Measurements from ENCODE around the gene CABLES2.

Gene CABLES2

GRCh38 chr20:62445553-62446340 is 38.7 kb upstream of the CABLES2 start:
- Mint-ChIP-seq H3K36me3 (ENCODE audit: low read depth) (no peaks in the 10 kb centered on the region), H3K4me3 (no peak overlapping the region), H3K9me3 (no peaks in the 10 kb centered on the region), H3K27me3 (ENCODE audit: low read depth) (no peaks in the 10 kb centered on the region), H3K27ac (no peak overlapping the region), H3K4me1 (ENCODE audit: low read depth) (no peaks in the 10 kb centered on the region)

GRCh38 chr20:62444286-62444685 is 37.2 kb upstream of the CABLES2 start:
- Mint-ChIP-seq H3K27me3 (ENCODE audit: low read depth) (no peaks in the 10 kb centered on the region), H3K4me1 (ENCODE audit: low read depth) (no peaks in the 10 kb centered on the region), H3K27ac (no peak overlapping the region), H3K36me3 (ENCODE audit: low read depth) (no peaks in the 10 kb centered on the region), H3K9me3 (no peaks in the 10 kb centered on the region), H3K4me3 (no peak overlapping the region)

- H3K4me3 Mint-ChIP-seq, result no peak overlapping the region
- no peak overlapping the region for H3K27ac Mint-ChIP-seq
- no peaks in the 10 kb centered on the region for H3K4me1 Mint-ChIP-seq (ENCODE audit: low read depth)
- H3K9me3 Mint-ChIP-seq, result no peaks in the 10 kb centered on the region
- H3K36me3 Mint-ChIP-seq (ENCODE audit: low read depth), result no peaks in the 10 kb centered on the region
- H3K27me3 Mint-ChIP-seq (ENCODE audit: low read depth), result no peaks in the 10 kb centered on the region
These were observed 35.0 kb upstream of the CABLES2 start for GRCh38 chr20:62441987-62442539.

GRCh38 chr20:62439218-62439617 is 32.1 kb upstream of the CABLES2 start:
- no peaks in the 10 kb centered on the region for H3K36me3 Mint-ChIP-seq (ENCODE audit: low read depth)
- peaks cover 14% of the 10 kb centered on the region for H3K27me3 Mint-ChIP-seq (ENCODE audit: low read depth)
- H3K4me1 Mint-ChIP-seq (ENCODE audit: low read depth), result no peaks in the 10 kb centered on the region
- no peak overlapping the region for H3K4me3 Mint-ChIP-seq
- no peak overlapping the region for H3K27ac Mint-ChIP-seq
- H3K9me3 Mint-ChIP-seq, result no peaks in the 10 kb centered on the region

- no peaks in the 10 kb centered on the region for H3K4me1 Mint-ChIP-seq (ENCODE audit: low read depth)
- H3K27ac Mint-ChIP-seq, result no peak overlapping the region
- H3K36me3 Mint-ChIP-seq (ENCODE audit: low read depth), result no peaks in the 10 kb centered on the region
- no peaks in the 10 kb centered on the region for H3K9me3 Mint-ChIP-seq
- H3K4me3 Mint-ChIP-seq, result no peak overlapping the region
- H3K27me3 Mint-ChIP-seq (ENCODE audit: low read depth), result peaks cover 21% of the 10 kb centered on the region
These were observed 30.8 kb upstream of the CABLES2 start for GRCh38 chr20:62437927-62438326.

GRCh38 chr20:62437496-62437895 is 30.4 kb upstream of the CABLES2 start:
- no peaks in the 10 kb centered on the region for H3K9me3 Mint-ChIP-seq
- peaks cover 21% of the 10 kb centered on the region for H3K27me3 Mint-ChIP-seq (ENCODE audit: low read depth)
- no peak overlapping the region for H3K27ac Mint-ChIP-seq
- no peaks in the 10 kb centered on the region for H3K4me1 Mint-ChIP-seq (ENCODE audit: low read depth)
- H3K36me3 Mint-ChIP-seq (ENCODE audit: low read depth), result no peaks in the 10 kb centered on the region
- H3K4me3 Mint-ChIP-seq, result no peak overlapping the region

- Mint-ChIP-seq H3K4me1 (ENCODE audit: low read depth) (no peaks in the 10 kb centered on the region), H3K27me3 (ENCODE audit: low read depth) (peaks cover 21% of the 10 kb centered on the region), H3K4me3 (no peak overlapping the region), H3K9me3 (no peaks in the 10 kb centered on the region), H3K36me3 (ENCODE audit: low read depth) (no peaks in the 10 kb centered on the region), H3K27ac (no peak overlapping the region)
These were observed 29.6 kb upstream of the CABLES2 start for GRCh38 chr20:62436692-62437091.

GRCh38 chr20:62433658-62434497 is 26.8 kb upstream of the CABLES2 start:
- peaks cover 21% of the 10 kb centered on the region for H3K27me3 Mint-ChIP-seq (ENCODE audit: low read depth)
- H3K36me3 Mint-ChIP-seq (ENCODE audit: low read depth), result no peaks in the 10 kb centered on the region
- no peaks in the 10 kb centered on the region for H3K9me3 Mint-ChIP-seq
- no peaks in the 10 kb centered on the region for H3K4me1 Mint-ChIP-seq (ENCODE audit: low read depth)
- no peak overlapping the region for H3K4me3 Mint-ChIP-seq
- H3K27ac Mint-ChIP-seq, result no peak overlapping the region

- Mint-ChIP-seq H3K36me3 (ENCODE audit: low read depth) (no peaks in the 10 kb centered on the region), H3K4me3 (no peak overlapping the region), H3K9me3 (no peaks in the 10 kb centered on the region), H3K27ac (no peak overlapping the region), H3K4me1 (ENCODE audit: low read depth) (no peaks in the 10 kb centered on the region), H3K27me3 (ENCODE audit: low read depth) (peaks cover 21% of the 10 kb centered on the region)
These were observed 23.9 kb upstream of the CABLES2 start for GRCh38 chr20:62430866-62431447.

GRCh38 chr20:62430311-62430853 is 23.3 kb upstream of the CABLES2 start:
- Mint-ChIP-seq H3K27ac (no peak overlapping the region), H3K4me1 (ENCODE audit: low read depth) (no peaks in the 10 kb centered on the region), H3K27me3 (ENCODE audit: low read depth) (peaks cover 18% of the 10 kb centered on the region), H3K36me3 (ENCODE audit: low read depth) (no peaks in the 10 kb centered on the region), H3K4me3 (no peak overlapping the region), H3K9me3 (no peaks in the 10 kb centered on the region)

- Mint-ChIP-seq H3K27me3 (ENCODE audit: low read depth) (peaks cover 11% of the 10 kb centered on the region), H3K4me1 (ENCODE audit: low read depth) (no peaks in the 10 kb centered on the region), H3K9me3 (no peaks in the 10 kb centered on the region)
These were observed 22.6 kb upstream of the CABLES2 start for GRCh38 chr20:62429455-62430310.

GRCh38 chr20:62428396-62429295 is 21.6 kb upstream of the CABLES2 start:
- no peak overlapping the region for H3K27ac Mint-ChIP-seq
- H3K4me3 Mint-ChIP-seq, result no peak overlapping the region
- peaks cover under 1% of the 10 kb centered on the region for H3K27me3 Mint-ChIP-seq (ENCODE audit: low read depth)

More at GRCh38 chr20:62429455-62430310, 22.6 kb upstream of the CABLES2 start:
- Mint-ChIP-seq H3K27ac (no peak overlapping the region), H3K36me3 (ENCODE audit: low read depth) (no peaks in the 10 kb centered on the region), H3K4me3 (no peak overlapping the region)

GRCh38 chr20:62428002-62428372 is 20.9 kb upstream of the CABLES2 start:
- no peaks in the 10 kb centered on the region for H3K36me3 Mint-ChIP-seq (ENCODE audit: low read depth)
- H3K9me3 Mint-ChIP-seq, result no peaks in the 10 kb centered on the region
- no peaks in the 10 kb centered on the region for H3K4me1 Mint-ChIP-seq (ENCODE audit: low read depth)
- H3K27me3 Mint-ChIP-seq (ENCODE audit: low read depth), result no peaks in the 10 kb centered on the region
- no peak overlapping the region for H3K27ac Mint-ChIP-seq
- H3K4me3 Mint-ChIP-seq, result no peak overlapping the region

More at GRCh38 chr20:62428396-62429295, 21.6 kb upstream of the CABLES2 start:
- Mint-ChIP-seq H3K36me3 (ENCODE audit: low read depth) (no peaks in the 10 kb centered on the region), H3K4me1 (ENCODE audit: low read depth) (no peaks in the 10 kb centered on the region), H3K9me3 (no peaks in the 10 kb centered on the region)
